ENCODE measurements around the gene MAMLD1.

The MAMLD1 gene

DNA sequence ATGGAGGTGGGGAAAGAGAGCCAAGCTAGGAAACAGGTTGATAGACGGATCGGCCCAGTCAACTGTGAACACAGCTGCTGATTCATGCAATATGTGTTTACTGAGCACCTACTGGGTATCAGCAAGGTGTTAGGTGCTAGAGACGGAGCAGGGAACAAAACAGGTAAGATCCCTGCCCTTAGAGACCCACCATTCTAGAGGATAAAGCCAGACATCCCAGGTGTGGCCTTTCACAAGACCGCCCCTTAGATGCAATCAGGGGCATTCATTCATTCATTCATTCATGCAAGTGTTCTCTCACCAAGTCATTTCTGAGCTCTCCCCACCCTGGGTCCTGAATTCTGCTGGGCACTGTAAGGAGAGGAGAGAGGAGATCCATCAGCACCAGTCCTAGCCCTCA, 185.1 kb downstream of the MAMLD1 start:
- Histone ChIP-seq H3K4me1 (ENCODE audit: low read depth, poor library complexity, severe bottlenecking) (no peaks in the 10 kb centered on the region), H3K4me3 (IDR thresholded peaks at IDR 0.05; ENCODE audit: insufficient read depth, low read depth, low read length) (no peak overlapping the region), H3K27me3 (ENCODE audit: insufficient read depth, low read depth) (no peaks in the 10 kb centered on the region), H3K27ac (no peak overlapping the region), H3K9ac (no peak overlapping the region), H3K36me3 (ENCODE audit: insufficient read depth) (no peaks in the 10 kb centered on the region), H3K79me2 (ENCODE audit: insufficient read depth, low read depth) (no peaks in the 10 kb centered on the region), H2AFZ (ENCODE audit: low read depth) (no peak overlapping the region), H3K4me2 (no peak overlapping the region), H4K20me1 (ENCODE audit: insufficient read depth) (no peaks in the 10 kb centered on the region)
- TF ChIP-seq CTCF (conservative IDR thresholded peaks at IDR 0.05; ENCODE audit: low read depth, low read length), result no peak

DNA sequence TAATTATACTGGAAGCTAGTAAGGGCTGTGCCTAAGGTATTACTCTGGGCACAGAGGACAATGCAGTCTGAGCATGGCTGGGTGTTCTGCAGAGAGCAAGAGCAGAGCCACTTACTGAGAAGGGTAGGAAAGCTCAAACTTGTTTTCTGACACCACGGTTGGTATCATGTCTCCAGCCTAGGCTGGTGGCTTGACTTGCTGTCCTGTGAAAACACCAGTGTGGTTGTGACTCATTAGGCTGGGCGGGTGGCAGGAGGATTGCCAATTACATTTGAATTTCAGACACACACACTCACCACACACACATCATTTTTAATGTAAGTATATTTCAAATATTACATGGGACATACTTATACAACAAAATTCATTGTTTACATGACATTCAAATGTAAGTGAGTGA, 185.6 kb downstream of the MAMLD1 start:
- no peak overlapping the region for H2AFZ ChIP-seq (ENCODE audit: low read depth)
- no peak for TF ChIP-seq CTCF (conservative IDR thresholded peaks at IDR 0.05; ENCODE audit: low read depth, low read length)
- no peaks in the 10 kb centered on the region for H3K79me2 ChIP-seq (ENCODE audit: insufficient read depth, low read depth)
- no peaks in the 10 kb centered on the region for H3K27me3 ChIP-seq (ENCODE audit: insufficient read depth, low read depth)
- H3K9ac ChIP-seq, result no peak overlapping the region
- no peak overlapping the region for H3K4me2 ChIP-seq
- H3K4me3 ChIP-seq (IDR thresholded peaks at IDR 0.05; ENCODE audit: insufficient read depth, low read depth, low read length), result no peak overlapping the region
- H3K4me1 ChIP-seq (ENCODE audit: low read depth, poor library complexity, severe bottlenecking), result no peaks in the 10 kb centered on the region
- no peaks in the 10 kb centered on the region for H3K36me3 ChIP-seq (ENCODE audit: insufficient read depth)
- H4K20me1 ChIP-seq (ENCODE audit: insufficient read depth), result no peaks in the 10 kb centered on the region
- no peak overlapping the region for H3K27ac ChIP-seq

GRCh38 chrX:150551963-150552362, 188.8 kb downstream of the MAMLD1 start:
- H3K79me2 ChIP-seq (ENCODE audit: insufficient read depth, low read depth), result no peaks in the 10 kb centered on the region
- H3K27ac ChIP-seq, result no peak overlapping the region
- no peak overlapping the region for H3K4me2 ChIP-seq
- no peak overlapping the region for H2AFZ ChIP-seq (ENCODE audit: low read depth)
- H3K9ac ChIP-seq, result no peak overlapping the region
- no peak overlapping the region for H3K4me3 ChIP-seq (IDR thresholded peaks at IDR 0.05; ENCODE audit: insufficient read depth, low read depth, low read length)
- H4K20me1 ChIP-seq (ENCODE audit: insufficient read depth), result no peaks in the 10 kb centered on the region
- TF ChIP-seq CTCF (conservative IDR thresholded peaks at IDR 0.05; ENCODE audit: low read depth, low read length), result no peak
- no peaks in the 10 kb centered on the region for H3K27me3 ChIP-seq (ENCODE audit: insufficient read depth, low read depth)
- no peaks in the 10 kb centered on the region for H3K36me3 ChIP-seq (ENCODE audit: insufficient read depth)
- no peaks in the 10 kb centered on the region for H3K4me1 ChIP-seq (ENCODE audit: low read depth, poor library complexity, severe bottlenecking)

DNA sequence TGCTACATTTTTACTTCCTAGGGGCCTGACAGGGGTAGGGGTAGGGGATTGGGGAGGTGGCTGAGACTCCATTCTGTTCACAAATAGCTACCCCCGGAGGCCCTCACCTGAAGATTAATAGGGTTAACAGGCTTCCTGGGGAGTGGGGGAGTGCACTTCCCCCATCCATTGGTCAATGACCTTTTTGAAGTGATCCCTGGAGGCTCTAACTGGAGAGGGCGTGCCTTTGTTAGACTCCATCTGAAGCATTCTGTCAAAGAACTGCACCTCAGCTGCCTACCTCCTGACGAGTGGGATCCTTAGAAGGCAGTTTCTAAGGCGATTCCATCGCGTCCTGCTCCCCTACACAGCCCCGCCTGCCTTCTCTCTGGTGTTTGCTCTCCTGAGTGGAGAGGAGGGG, 195.3 kb downstream of the MAMLD1 start:
- Histone ChIP-seq H2AFZ (ENCODE audit: low read depth) (no peak overlapping the region), H3K9ac (no peak overlapping the region), H4K20me1 (ENCODE audit: insufficient read depth) (no peaks in the 10 kb centered on the region), H3K4me3 (IDR thresholded peaks at IDR 0.05; ENCODE audit: insufficient read depth, low read depth, low read length) (no peak overlapping the region), H3K4me2 (no peak overlapping the region), H3K36me3 (ENCODE audit: insufficient read depth) (no peaks in the 10 kb centered on the region), H3K4me1 (ENCODE audit: low read depth, poor library complexity, severe bottlenecking) (no peaks in the 10 kb centered on the region), H3K79me2 (ENCODE audit: insufficient read depth, low read depth) (no peaks in the 10 kb centered on the region), H3K27me3 (ENCODE audit: insufficient read depth, low read depth) (no peaks in the 10 kb centered on the region), H3K27ac (no peak overlapping the region)
- no peak for TF ChIP-seq CTCF (conservative IDR thresholded peaks at IDR 0.05; ENCODE audit: low read depth, low read length)
